Endodermal cell (in vitro differentiated cells): Measurements from ENCODE around the gene MED14. TPM values are rescaled to one million over a fixed set of nuclear protein-coding genes. Genes with fewer than 3 reads are reported as not detected.

Experiments used
- DNase-seq: peaks from one replicate; pipeline ENCODE4 v3.0.0-alpha.2; 2017
- H3K27ac ChIP-seq: 2 replicates; pipeline ENCODE4 v1.5.1; 2013; ENCODE audit warnings: mild to moderate bottlenecking, low read depth, low read length, moderate library complexity
- H3K27me3 ChIP-seq: 2 replicates; pipeline ENCODE4 v1.6.1; 2013; ENCODE audit warnings: mild to moderate bottlenecking, low read length, moderate library complexity; ENCODE audit not compliant: insufficient read depth, control insufficient read depth, poor library complexity, severe bottlenecking
- H3K36me3 ChIP-seq: 2 replicates; pipeline ENCODE4 v1.7.0; 2013; ENCODE audit warnings: mild to moderate bottlenecking, low read length, moderate library complexity; ENCODE audit not compliant: control insufficient read depth, insufficient read depth
- H3K4me1 ChIP-seq: one replicate; pipeline ENCODE4 v1.7.0; 2013; ENCODE audit warnings: low read length; ENCODE audit not compliant: control insufficient read depth, insufficient read depth
- H3K4me3 ChIP-seq: 2 replicates; pipeline ENCODE4 v1.5.1; 2013; ENCODE audit warnings: mild to moderate bottlenecking, low read length, moderate library complexity
- H3K9ac ChIP-seq: 2 replicates; pipeline ENCODE4 v1.6.1; 2013; ENCODE audit warnings: mild to moderate bottlenecking, low read length, moderate library complexity; ENCODE audit not compliant: poor library complexity, severe bottlenecking; ENCODE audit errors: extremely low read depth
- H3K9me3 ChIP-seq: 2 replicates; pipeline ENCODE4 v1.6.1; 2013; ENCODE audit warnings: mild to moderate bottlenecking, low read length, moderate library complexity; ENCODE audit not compliant: control insufficient read depth
- H3K27ac Mint-ChIP-seq: 2 replicates; pipeline ENCODE4 v1.8.0; 2020; ENCODE audit warnings: mixed read lengths
- H3K27me3 Mint-ChIP-seq: 2 replicates; pipeline ENCODE4 v1.8.0; 2021; ENCODE audit warnings: mild to moderate bottlenecking, mixed read lengths; ENCODE audit not compliant: insufficient read depth
- H3K36me3 Mint-ChIP-seq: 2 replicates; pipeline ENCODE4 v1.8.0; 2020; ENCODE audit warnings: low read depth, mixed read lengths
- H3K4me1 Mint-ChIP-seq: 2 replicates; pipeline ENCODE4 v1.8.0; 2020; ENCODE audit warnings: mixed read lengths
- H3K4me3 Mint-ChIP-seq: 2 replicates; pipeline ENCODE4 v1.8.0; 2020; ENCODE audit warnings: mild to moderate bottlenecking, moderate library complexity, mixed read lengths
- H3K9me3 Mint-ChIP-seq: 2 replicates; pipeline ENCODE4 v1.8.0; 2020; ENCODE audit warnings: mild to moderate bottlenecking, mixed read lengths
- CTCF ChIP-seq: fragments of 200-600 bp; sonication (generic); conservative IDR thresholded peaks from 2 replicates; pipeline ENCODE4 v1.5.0; 2021; ENCODE audit warnings: antibody characterized with exemption, mild to moderate bottlenecking
- WGBS, 2 experiments: methylation state at CpG; one replicate each; pipeline versions ENCODE4 v1.1.5 to v1.1.7; 2013; ENCODE audit warnings: missing lambda C conversion rate in 2 of 2, mixed read lengths in 1 of 2; ENCODE audit not compliant: insufficient coverage in 1 of 2, insufficient read length in 1 of 2; 5-methylcytosine and 5-hydroxymethylcytosine counted together
- total RNA-seq, 2 donors: library from RNA; stranded (reverse); fragmentation: NEBNext Ultra II Directional in 1 of 2; extraction: Animal tissue kit (Norgen Biotek cat#: 25700) in 1 of 2; gene quantifications; 2 replicates in 1 of 2; 3 replicates in 1 of 2; pipeline ENCODE4 v1.2.1, GENCODE V29; 2021

MED14 gene
- total RNA-seq, 2 donors from 2014 or later: 50.4 to 53.4 TPM

- Histone ChIP-seq H3K27ac (no peak overlapping the region), H3K4me1 (no peaks in the 10 kb centered on the region), H3K27me3 (no peaks in the 10 kb centered on the region), H3K4me3 (no peak overlapping the region), H3K9me3 (no peaks in the 10 kb centered on the region), H3K9ac (no peak overlapping the region), H3K36me3 (peaks cover under 1% of the 10 kb centered on the region)
- Mint-ChIP-seq H3K9me3 (peaks cover 20% of the 10 kb centered on the region), H3K27me3 (peaks cover 2% of the 10 kb centered on the region), H3K4me3 (no peak overlapping the region), H3K36me3 (peaks cover 5% of the 10 kb centered on the region), H3K27ac (no peak overlapping the region), H3K4me1 (no peaks in the 10 kb centered on the region)
- 98% methylated on average over 4 of the region's 4 CpGs; no CpG with 5 or more reads in 1 of the 2 experiments for WGBS, 2 experiments
- no peak for DNase-seq
- no peak for TF ChIP-seq CTCF
Observed at GRCh38 chrX:40625294-40625693, 110.0 kb downstream of the MED14 start.

GRCh38 chrX:40623665-40624064 is 111.7 kb downstream of the MED14 start:
- no peak overlapping the region for H3K4me3 Mint-ChIP-seq
- 95 to 97% methylated on average over 16 to 32 of the region's 32 CpGs for WGBS, 2 experiments
- H3K36me3 Mint-ChIP-seq: peaks cover 5% of the 10 kb centered on the region
- H3K4me3 ChIP-seq: no peak overlapping the region
- no peaks in the 10 kb centered on the region for H3K4me1 ChIP-seq
- DNase-seq: no peak
- H3K9ac ChIP-seq: no peak overlapping the region
- H3K27ac ChIP-seq: no peak overlapping the region
- TF ChIP-seq CTCF: no peak
- no peaks in the 10 kb centered on the region for H3K4me1 Mint-ChIP-seq
- H3K9me3 ChIP-seq: no peaks in the 10 kb centered on the region
- H3K27ac Mint-ChIP-seq: no peak overlapping the region
- peaks cover 20% of the 10 kb centered on the region for H3K9me3 Mint-ChIP-seq
- H3K27me3 ChIP-seq: no peaks in the 10 kb centered on the region
- H3K27me3 Mint-ChIP-seq: peaks cover 2% of the 10 kb centered on the region
- no peaks in the 10 kb centered on the region for H3K36me3 ChIP-seq

DNA sequence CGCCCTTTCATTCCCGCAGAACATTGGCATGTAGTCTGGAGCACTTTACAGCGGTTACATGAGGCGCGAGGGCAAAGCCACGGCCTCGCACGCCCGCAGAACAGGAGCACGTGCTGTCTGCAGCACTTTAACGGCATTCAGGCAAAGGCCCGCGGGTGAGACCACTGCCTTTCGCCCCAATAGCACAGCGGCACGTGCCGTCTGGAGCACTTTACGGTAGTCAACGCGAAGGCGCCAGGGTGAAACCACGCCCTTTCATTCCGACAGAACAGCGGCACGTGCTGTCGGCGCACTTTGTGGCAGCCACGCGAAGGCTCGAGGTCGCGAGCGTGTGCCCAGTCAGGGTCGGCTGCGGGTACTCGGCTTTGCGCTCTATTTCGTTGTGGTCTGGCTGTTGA is 112.2 kb downstream of the MED14 start, which contains the start of gene MPC1L:
TSS of gene MPC1L (plus strand) at position 290 of the 398 bp plus-strand sequence. CDS start 138 bp downstream, outside the sequence.
- Mint-ChIP-seq H3K27ac (no peak within 1 kb of the TSS), H3K9me3 (peaks cover 19% of the 10 kb centered on the region), H3K4me1 (no peaks in the 10 kb centered on the region), H3K27me3 (peaks cover 2% of the 10 kb centered on the region), H3K36me3 (peaks cover 3% of the 10 kb centered on the region), H3K4me3 (no peak within 1 kb of the TSS)
- no peaks in the 10 kb centered on the region for H3K36me3 ChIP-seq
- WGBS, 2 experiments: 96 to 97% methylated on average over 30 to 38 of the region's 38 CpGs
- no peaks in the 10 kb centered on the region for H3K27me3 ChIP-seq
- TF ChIP-seq CTCF: no peak
- no peaks in the 10 kb centered on the region for H3K4me1 ChIP-seq
- H3K27ac ChIP-seq: no peak within 1 kb of the TSS
- H3K4me3 ChIP-seq: no peak within 1 kb of the TSS
- no peak within 1 kb of the TSS for H3K9ac ChIP-seq
- DNase-seq: no peak
- H3K9me3 ChIP-seq: no peaks in the 10 kb centered on the region
